WI38 (cell line): ENCODE results near the gene HOXA9.

ENCODE experiments used
- H3K4me3 ChIP-seq: 2 replicates; pipeline ENCODE4 v1.5.1; 2011; ENCODE audit warnings: low read depth, mild to moderate bottlenecking, control low read depth, low read length
- TF ChIP-seq, protein P1 (sequence below): IDR thresholded peaks from 2 replicates; pipeline ENCODE4 v1.5.1; 2012; ENCODE audit warnings: low read depth, mild to moderate bottlenecking, control low read depth, low read length

Gene HOXA9

GRCh38 chr7:27210441-27211083 lies 45.2 kb upstream of the HOXA9 start:
- peak overlapping the region; percentile 30 for H3K4me3 ChIP-seq
- TF ChIP-seq, protein P1, sequence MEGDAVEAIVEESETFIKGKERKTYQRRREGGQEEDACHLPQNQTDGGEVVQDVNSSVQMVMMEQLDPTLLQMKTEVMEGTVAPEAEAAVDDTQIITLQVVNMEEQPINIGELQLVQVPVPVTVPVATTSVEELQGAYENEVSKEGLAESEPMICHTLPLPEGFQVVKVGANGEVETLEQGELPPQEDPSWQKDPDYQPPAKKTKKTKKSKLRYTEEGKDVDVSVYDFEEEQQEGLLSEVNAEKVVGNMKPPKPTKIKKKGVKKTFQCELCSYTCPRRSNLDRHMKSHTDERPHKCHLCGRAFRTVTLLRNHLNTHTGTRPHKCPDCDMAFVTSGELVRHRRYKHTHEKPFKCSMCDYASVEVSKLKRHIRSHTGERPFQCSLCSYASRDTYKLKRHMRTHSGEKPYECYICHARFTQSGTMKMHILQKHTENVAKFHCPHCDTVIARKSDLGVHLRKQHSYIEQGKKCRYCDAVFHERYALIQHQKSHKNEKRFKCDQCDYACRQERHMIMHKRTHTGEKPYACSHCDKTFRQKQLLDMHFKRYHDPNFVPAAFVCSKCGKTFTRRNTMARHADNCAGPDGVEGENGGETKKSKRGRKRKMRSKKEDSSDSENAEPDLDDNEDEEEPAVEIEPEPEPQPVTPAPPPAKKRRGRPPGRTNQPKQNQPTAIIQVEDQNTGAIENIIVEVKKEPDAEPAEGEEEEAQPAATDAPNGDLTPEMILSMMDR: peak; percentile 91

DNA sequence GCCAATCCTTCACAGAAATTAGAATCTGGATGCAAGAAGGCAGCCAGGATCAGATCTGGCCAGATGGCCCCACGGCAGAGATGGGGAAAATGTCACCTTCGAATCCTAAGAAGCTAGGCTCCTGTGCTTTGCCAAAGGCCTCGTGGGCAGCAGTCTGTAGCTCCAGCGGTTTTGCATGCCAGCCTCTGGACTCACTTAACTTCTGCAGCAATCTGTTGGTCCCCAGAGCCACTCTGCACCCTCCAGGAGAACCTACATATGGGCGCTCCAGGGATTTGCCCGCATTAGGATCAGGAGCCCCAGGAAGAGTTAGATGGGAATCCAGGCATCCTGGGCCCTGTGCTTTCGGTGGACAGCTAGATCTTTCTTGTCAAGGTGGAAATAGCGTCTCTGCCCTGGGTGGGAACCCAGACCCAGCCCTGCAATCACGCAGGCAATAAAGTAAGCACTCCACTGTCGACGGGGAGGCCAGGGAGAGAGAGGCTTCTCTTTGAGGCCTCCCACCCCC lies 44.6 kb upstream of the HOXA9 start:
- TF ChIP-seq, protein P1: no peak
- H3K4me3 ChIP-seq: no peak overlapping the region

DNA sequence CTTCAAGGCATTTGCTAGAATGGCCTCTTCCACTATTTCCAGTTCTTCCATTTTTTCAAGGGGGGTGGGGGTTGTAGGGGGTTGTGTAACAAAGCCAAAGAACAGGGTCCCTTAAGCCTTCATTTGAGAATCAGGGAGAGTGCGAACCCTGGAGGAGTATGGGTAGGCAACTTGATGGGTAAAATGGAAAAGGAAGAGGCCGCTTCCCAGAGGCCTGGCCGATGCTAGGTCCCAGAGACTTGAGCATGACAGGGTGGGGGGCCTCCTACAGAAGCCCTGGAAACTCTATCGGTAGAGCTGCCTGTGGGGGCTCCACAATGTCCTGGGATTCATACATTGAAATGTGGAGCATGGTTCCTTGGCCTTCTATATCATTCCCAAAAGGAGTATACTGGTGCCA lies 43.7 kb upstream of the HOXA9 start:
- H3K4me3 ChIP-seq: no peak overlapping the region
- TF ChIP-seq, protein P1: no peak

DNA sequence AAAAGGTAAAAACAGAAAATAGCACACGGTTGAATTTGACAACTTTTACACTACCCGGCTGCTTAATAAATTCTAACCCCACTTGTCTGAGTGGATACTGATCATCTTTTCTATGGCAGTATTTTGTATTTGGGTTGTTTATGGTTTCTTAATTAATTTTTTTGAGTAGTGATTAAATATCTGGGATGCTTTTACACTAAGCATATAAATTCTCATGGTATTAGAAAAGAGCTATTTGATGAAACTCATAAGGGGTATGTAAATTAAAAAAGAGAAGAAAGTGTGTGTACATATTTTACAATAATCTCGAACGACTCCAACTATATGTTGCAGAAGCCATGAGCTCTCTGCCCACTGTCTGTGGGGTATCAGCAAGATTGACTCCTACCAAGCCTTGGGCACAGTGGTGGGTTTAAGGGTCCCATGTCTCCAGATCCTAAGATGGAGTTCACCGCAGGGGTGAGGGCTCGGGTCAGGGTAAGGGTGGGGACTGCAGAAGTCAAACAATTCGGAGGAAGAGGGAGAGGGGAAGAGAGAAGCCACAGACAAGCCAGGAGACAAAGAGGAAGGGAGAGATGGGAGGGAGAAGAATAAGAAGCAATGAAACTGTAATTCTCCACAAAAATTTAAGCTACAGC lies 42.1 kb upstream of the HOXA9 start:
- TF ChIP-seq, protein P1: no peak
- no peak overlapping the region for H3K4me3 ChIP-seq

GRCh38 chr7:27205325-27206280 lies 40.3 kb upstream of the HOXA9 start:
- TF ChIP-seq, protein P1: no peak
- H3K4me3 ChIP-seq: no peak overlapping the region

DNA sequence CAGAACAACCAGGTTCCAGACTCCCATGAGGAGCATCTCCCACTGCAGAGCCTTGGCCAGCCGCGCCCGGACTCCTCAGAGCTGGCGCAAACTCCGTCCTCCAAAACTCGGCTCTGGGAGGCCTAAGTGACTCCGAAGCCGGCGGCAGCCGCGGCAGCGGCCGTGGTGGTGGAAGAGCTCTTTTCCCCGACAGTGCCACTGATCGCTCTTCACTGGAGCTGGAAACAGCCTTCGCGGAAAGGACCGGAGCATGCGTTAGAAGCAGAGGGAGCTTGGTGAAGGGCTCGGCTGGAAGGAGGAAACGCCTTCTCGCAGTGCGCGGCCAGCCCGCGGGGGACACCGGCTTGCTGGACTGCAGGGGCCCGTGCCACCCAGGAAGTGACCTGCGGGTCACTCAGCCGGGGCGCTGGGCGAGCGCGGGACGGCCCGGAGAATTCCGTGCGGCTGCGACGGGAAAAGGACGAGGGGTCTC lies 39.5 kb upstream of the HOXA9 start:
- TF ChIP-seq, protein P1: no peak
- no peak overlapping the region for H3K4me3 ChIP-seq
